Type B pancreatic cell (in vitro differentiated cells): ENCODE measurements around the gene RELT. TPM values are rescaled to one million over a fixed set of nuclear protein-coding genes. Genes with fewer than 3 reads are reported as not detected.

Source experiments
- DNase-seq: peaks from one replicate; pipeline ENCODE4 v3.0.0; 2021; ENCODE audit warnings: mixed read lengths; ENCODE audit not compliant: unreplicated experiment; ENCODE audit errors: extremely low spot score
- H3K27ac Mint-ChIP-seq: 2 replicates; pipeline ENCODE4 v1.8.0; 2021; ENCODE audit warnings: mild to moderate bottlenecking, mixed read lengths
- H3K27me3 Mint-ChIP-seq: 2 replicates; pipeline ENCODE4 v1.8.0; 2021; ENCODE audit warnings: mixed read lengths
- H3K36me3 Mint-ChIP-seq: 2 replicates; pipeline ENCODE4 v1.8.0; 2021; ENCODE audit warnings: mixed read lengths
- H3K4me1 Mint-ChIP-seq: one replicate; pipeline ENCODE4 v1.8.0; 2021; ENCODE audit warnings: mixed read lengths; ENCODE audit not compliant: unreplicated experiment
- H3K4me3 Mint-ChIP-seq: 2 replicates; pipeline ENCODE4 v1.8.0; 2021; ENCODE audit warnings: mild to moderate bottlenecking, mixed read lengths
- H3K9me3 Mint-ChIP-seq: 2 replicates; pipeline ENCODE4 v1.8.0; 2021; ENCODE audit warnings: mixed read lengths
- CTCF ChIP-seq: fragments of 200-600 bp; sonication (generic); conservative IDR thresholded peaks from 2 replicates; pipeline ENCODE4 v1.5.0; 2021; ENCODE audit warnings: antibody characterized with exemption, mild to moderate bottlenecking
- total RNA-seq: library from RNA; stranded (reverse); gene quantifications from 2 replicates; pipeline ENCODE4 v1.2.1, GENCODE V29; 2021; ENCODE audit warnings: low replicate concordance

Gene RELT
- total RNA-seq, 1 donor from 2014 or later: 8.5 TPM

DNA sequence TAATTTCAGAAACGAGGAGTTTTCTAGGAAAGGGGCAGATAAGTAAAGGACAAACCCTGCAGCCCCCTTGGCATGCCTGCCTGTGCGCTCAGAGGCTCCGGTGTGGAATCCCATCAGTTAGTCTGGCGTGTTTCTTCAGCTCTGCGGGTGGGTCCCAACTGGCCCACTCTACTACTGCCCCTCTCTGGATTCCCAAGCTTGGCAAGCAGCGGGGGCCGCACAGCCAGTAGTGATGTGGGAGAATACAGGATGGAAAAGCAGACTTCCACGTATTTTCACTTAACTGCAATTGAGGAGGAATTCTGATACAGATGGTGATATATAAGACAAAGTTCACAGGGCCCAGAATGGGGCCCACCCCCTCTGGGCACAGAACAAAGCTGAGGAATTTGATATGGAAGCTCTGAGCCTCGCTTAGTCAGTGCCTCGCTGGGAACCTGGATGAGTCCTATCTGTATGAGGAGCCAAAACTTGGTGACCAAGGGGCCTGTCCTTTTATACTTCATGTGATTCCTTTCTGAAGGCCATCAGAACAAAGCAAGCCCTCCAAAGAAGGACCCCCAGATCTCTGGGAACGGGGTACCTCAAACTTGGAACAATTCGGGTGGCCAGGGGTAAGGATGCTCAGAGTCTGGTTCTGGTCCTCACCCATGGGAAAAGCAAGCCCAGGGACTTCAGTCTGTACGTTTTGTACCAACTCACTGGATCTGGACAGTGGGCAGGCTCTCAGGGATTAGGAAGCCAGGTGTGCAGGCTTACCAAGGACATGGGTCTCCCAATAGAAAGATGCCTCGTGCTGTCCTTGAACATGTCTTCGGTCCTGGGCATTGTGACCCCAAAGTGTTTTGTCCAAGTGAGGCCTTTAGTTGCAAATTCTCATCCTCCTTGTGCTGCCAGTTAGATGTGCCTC is 26.0 kb downstream of the RELT start:
- Mint-ChIP-seq H3K36me3 (peaks cover 6% of the 10 kb centered on the region), H3K27ac (no peak overlapping the region), H3K4me1 (peaks cover 5% of the 10 kb centered on the region), H3K27me3 (no peaks in the 10 kb centered on the region), H3K4me3 (no peak overlapping the region), H3K9me3 (no peaks in the 10 kb centered on the region)
- TF ChIP-seq CTCF: no peak
- DNase-seq: no peak

GRCh38 chr11:73402834-73403185 is 26.6 kb downstream of the RELT start:
- Mint-ChIP-seq H3K4me1 (peaks cover 5% of the 10 kb centered on the region), H3K36me3 (peaks cover 6% of the 10 kb centered on the region), H3K4me3 (no peak overlapping the region), H3K9me3 (no peaks in the 10 kb centered on the region), H3K27me3 (no peaks in the 10 kb centered on the region), H3K27ac (no peak overlapping the region)
- no peak for DNase-seq
- TF ChIP-seq CTCF: no peak

DNA sequence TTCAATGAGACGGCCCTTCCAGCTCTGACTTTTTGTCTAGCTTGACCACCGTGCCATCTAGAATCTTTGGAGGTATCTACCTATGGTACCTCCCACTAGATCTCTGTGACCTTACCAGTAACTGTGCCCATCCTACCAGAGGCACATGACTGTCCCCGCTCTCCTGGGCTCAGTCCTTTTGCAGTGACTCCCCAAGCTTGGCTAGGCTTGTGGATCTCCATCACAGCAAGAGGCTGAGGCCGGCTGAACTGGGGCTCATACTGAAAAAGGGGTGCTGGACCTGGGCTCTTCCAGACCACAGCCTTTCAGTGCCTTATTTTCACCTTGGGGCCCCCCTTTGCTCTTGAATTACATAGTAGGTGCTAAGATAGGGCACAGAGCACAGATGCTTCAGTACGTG is 27.3 kb downstream of the RELT start:
- Mint-ChIP-seq H3K4me3 (no peak overlapping the region), H3K27me3 (no peaks in the 10 kb centered on the region), H3K36me3 (peaks cover 11% of the 10 kb centered on the region)

GRCh38 chr11:73404048-73404447 is 27.8 kb downstream of the RELT start:
- Mint-ChIP-seq H3K9me3 (no peaks in the 10 kb centered on the region), H3K4me1 (peaks cover 5% of the 10 kb centered on the region), H3K27me3 (no peaks in the 10 kb centered on the region), H3K36me3 (peaks cover 15% of the 10 kb centered on the region), H3K27ac (no peak overlapping the region), H3K4me3 (no peak overlapping the region)
- DNase-seq: no peak
- peak; percentile 72 for TF ChIP-seq CTCF

More for the DNA sequence above, 27.3 kb downstream of the RELT start:
- Mint-ChIP-seq H3K9me3 (no peaks in the 10 kb centered on the region), H3K4me1 (peaks cover 5% of the 10 kb centered on the region), H3K27ac (no peak overlapping the region)
- TF ChIP-seq CTCF: no peak
- no peak for DNase-seq

DNA sequence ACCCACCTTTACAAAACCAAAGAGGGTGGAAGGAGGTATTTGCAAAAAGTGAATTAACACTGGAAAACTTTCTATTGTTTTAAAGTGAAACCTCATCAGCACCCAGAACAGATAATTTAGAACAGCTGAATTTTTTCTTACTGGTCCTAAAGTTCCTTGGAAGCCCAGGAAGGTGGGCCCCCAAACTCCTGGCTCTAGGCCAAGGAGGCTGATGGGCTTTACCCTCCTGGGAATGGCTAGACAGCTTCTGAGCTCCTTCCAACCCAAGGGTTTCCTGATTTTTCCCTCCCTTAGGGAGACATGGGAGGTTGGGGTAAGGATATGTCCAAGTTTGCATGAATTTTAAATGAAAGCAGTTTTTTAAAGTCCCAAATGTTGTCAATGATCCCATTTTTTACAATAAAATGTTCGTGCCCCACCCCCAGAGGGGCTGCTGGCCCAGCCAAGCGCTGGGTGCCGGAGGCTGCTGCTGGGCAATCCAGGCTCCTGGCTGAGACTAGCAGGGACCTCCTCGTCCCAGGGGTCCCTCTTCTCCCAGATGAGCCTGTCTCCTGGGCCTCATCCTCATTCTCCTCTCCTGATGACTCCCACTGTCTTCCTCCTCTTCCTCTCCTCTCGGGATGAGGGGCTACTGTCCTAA is 28.4 kb downstream of the RELT start:
- no peak for TF ChIP-seq CTCF
- no peak for DNase-seq
- peaks cover 19% of the 10 kb centered on the region for H3K36me3 Mint-ChIP-seq
- H3K27me3 Mint-ChIP-seq: no peaks in the 10 kb centered on the region
- H3K27ac Mint-ChIP-seq: no peak overlapping the region
- no peaks in the 10 kb centered on the region for H3K9me3 Mint-ChIP-seq
- H3K4me1 Mint-ChIP-seq: peaks cover 5% of the 10 kb centered on the region
- no peak overlapping the region for H3K4me3 Mint-ChIP-seq
